Measurements from ENCODE around the gene AK9.

GRCh38 chr6:109458774-109459531, 232.0 kb downstream of the AK9 start:
- TF ChIP-seq POLR2AphosphoS5 (IDR thresholded peaks at IDR 0.05; ENCODE audit: low read depth, low read length) (no peak), CTCF (IDR thresholded peaks at IDR 0.05 in 2 of 3, conservative IDR thresholded peaks at IDR 0.05 in 1 of 3; ENCODE audit: borderline replicate concordance in 1 of 3, insufficient read depth in 1 of 3, low read depth in 2 of 3, low read length in 2 of 3) (no peak), MAX (IDR thresholded peaks at IDR 0.05) (no peak), ZFX (IDR thresholded peaks at IDR 0.05) (no peak), CEBPB (IDR thresholded peaks at IDR 0.05; ENCODE audit: low read depth) (no peak), POLR2A (IDR thresholded peaks at IDR 0.05; ENCODE audit: borderline replicate concordance, extremely low read depth, insufficient read depth, insufficient read length) (no peak), EZH2 (IDR thresholded peaks at IDR 0.05) (no peak), SP1 (IDR thresholded peaks at IDR 0.05; ENCODE audit: low read depth) (no peak), RAD21 (IDR thresholded peaks at IDR 0.05; ENCODE audit: low read depth) (no peak)
